ENCODE data around the gene INVS.

GRCh38 chr9:100063185-100063584, 35.9 kb upstream of the INVS start:
- TF ChIP-seq CTCF (conservative IDR thresholded peaks at IDR 0.05; ENCODE audit: low read depth, low read length), result no peak
- TF ChIP-seq ELK1 (IDR thresholded peaks at IDR 0.05; ENCODE audit: borderline replicate concordance, low read depth, low read length), result no peak
- TF ChIP-seq POLR2A (IDR thresholded peaks at IDR 0.05; ENCODE audit: low read depth, low read length), result no peak
- no peak for TF ChIP-seq RFX5 (IDR thresholded peaks at IDR 0.05; ENCODE audit: low read depth, low read length)
- TF ChIP-seq MAZ (IDR thresholded peaks at IDR 0.05; ENCODE audit: borderline replicate concordance, low read depth, low read length), result no peak
- no peak for TF ChIP-seq MAFK (IDR thresholded peaks at IDR 0.05; ENCODE audit: low read depth, low read length)
- no peak for TF ChIP-seq MXI1 (IDR thresholded peaks at IDR 0.05; ENCODE audit: borderline replicate concordance, low read depth, low read length)
- no peak for TF ChIP-seq NFE2L2 (IDR thresholded peaks at IDR 0.05; ENCODE audit: low read depth, low read length)
- TF ChIP-seq FOS (IDR thresholded peaks at IDR 0.05; ENCODE audit: low read depth, low read length), result no peak
- no peak for TF ChIP-seq RCOR1 (IDR thresholded peaks at IDR 0.05; ENCODE audit: insufficient replicate concordance, low read length)
- no peak for TF ChIP-seq BHLHE40 (IDR thresholded peaks at IDR 0.05; ENCODE audit: low read depth, low read length)
- no peak for TF ChIP-seq RAD21 (IDR thresholded peaks at IDR 0.05; ENCODE audit: low read length)
- TF ChIP-seq SMC3 (IDR thresholded peaks at IDR 0.05; ENCODE audit: low read depth, low read length), result no peak
- TF ChIP-seq CEBPB (IDR thresholded peaks at IDR 0.05; ENCODE audit: low read depth, low read length), result no peak
